Lung (tissue), 12 donors: ENCODE results near the gene ATP12A. TPM values are rescaled to one million over a fixed set of nuclear protein-coding genes. Genes with fewer than 3 reads are reported as not detected.

Experiments used
- ATAC-seq: fragments of 200-7000 bp; cut with Tn5 transposase; one replicate; pipeline ENCODE4 v1.9.1; 2020; ENCODE audit warnings: moderate number of reproducible peaks; ENCODE audit not compliant: insufficient read depth, low FRiP score
- DNase-seq, 3 donors: peaks; one replicate each; pipeline ENCODE4 v3.0.0-alpha.2; 2013 to 2017
- H3K27ac ChIP-seq, 2 donors: one replicate each; pipeline ENCODE4 v1.5.1; 2013; ENCODE audit warnings: mild to moderate bottlenecking in 2 of 2, moderate library complexity in 2 of 2, control low read depth in 1 of 2, inconsistent platforms in 1 of 2, low read depth in 1 of 2, low read length in 1 of 2
- H3K27me3 ChIP-seq, 3 donors: one replicate each; pipeline ENCODE4 v1.5.1; 2013; ENCODE audit warnings: low read length in 2 of 3; ENCODE audit not compliant: control insufficient read depth in 3 of 3, insufficient read depth in 3 of 3
- H3K36me3 ChIP-seq, 4 donors: one replicate each; pipeline ENCODE4 v1.5.1; 2013; ENCODE audit warnings: low read length in 4 of 4, mild to moderate bottlenecking in 1 of 4, moderate library complexity in 1 of 4; ENCODE audit not compliant: control insufficient read depth in 4 of 4, insufficient read depth in 4 of 4
- H3K4me1 ChIP-seq, 5 donors: one replicate each; pipeline ENCODE4 v1.5.1; 2013; ENCODE audit warnings: low read length in 5 of 5, mild to moderate bottlenecking in 2 of 5, moderate library complexity in 1 of 5; ENCODE audit not compliant: control insufficient read depth in 5 of 5, insufficient read depth in 5 of 5
- H3K4me3 ChIP-seq: one replicate; pipeline ENCODE4 v1.5.1; 2013; ENCODE audit warnings: mild to moderate bottlenecking, control low read depth, moderate library complexity
- H3K9ac ChIP-seq, 2 donors: one replicate each; pipeline ENCODE4 v1.5.1; 2013; ENCODE audit warnings: low read length in 2 of 2, control low read depth in 1 of 2; ENCODE audit not compliant: insufficient read depth in 1 of 2
- H3K9me3 ChIP-seq, 4 donors: one replicate each; pipeline ENCODE4 v1.5.1; 2013; ENCODE audit warnings: low read length in 3 of 4, mild to moderate bottlenecking in 1 of 4, moderate library complexity in 1 of 4; ENCODE audit not compliant: control insufficient read depth in 4 of 4, insufficient read depth in 3 of 4
- WGBS, 2 donors: extraction: QIAGEN DNeasy Blood & Tissue Kit; methylation state at CpG; one replicate each; pipeline ENCODE4 v1.1.7; 2013; 5-methylcytosine and 5-hydroxymethylcytosine counted together
- polyA plus RNA-seq, 2 donors: library from polyadenylated mRNA; stranded (reverse); fragments of 200-250 nt; gene quantifications; one replicate each; pipeline ENCODE4 v1.2.1, GENCODE V29; 2013
- total RNA-seq, 2 donors: library from RNA; depleted of rRNA in 1 of 2; stranded (reverse); fragments of >200 nt in 1 of 2; gene quantifications; one replicate each; pipeline ENCODE4 v1.2.1, GENCODE V29; 2014 to 2021
- TF ChIP-seq, protein P1 (sequence below): IDR thresholded peaks from 2 replicates; pipeline ENCODE4 v1.5.1; 2012; ENCODE audit warnings: mild to moderate bottlenecking; ENCODE audit errors: control extremely low read depth, extremely low read depth
- donor health status: control.
- donor health status: control.
- donor health status: Bipolar disorder and iron deficiency.
- donor health status: healthy.
- donor health status: DM: yes; HTN: yes; CAD: no.

The ATP12A gene
- total and polyA plus RNA-seq, 4 donors: 0.40 to 11.7 (median 2.2) TPM

DNA sequence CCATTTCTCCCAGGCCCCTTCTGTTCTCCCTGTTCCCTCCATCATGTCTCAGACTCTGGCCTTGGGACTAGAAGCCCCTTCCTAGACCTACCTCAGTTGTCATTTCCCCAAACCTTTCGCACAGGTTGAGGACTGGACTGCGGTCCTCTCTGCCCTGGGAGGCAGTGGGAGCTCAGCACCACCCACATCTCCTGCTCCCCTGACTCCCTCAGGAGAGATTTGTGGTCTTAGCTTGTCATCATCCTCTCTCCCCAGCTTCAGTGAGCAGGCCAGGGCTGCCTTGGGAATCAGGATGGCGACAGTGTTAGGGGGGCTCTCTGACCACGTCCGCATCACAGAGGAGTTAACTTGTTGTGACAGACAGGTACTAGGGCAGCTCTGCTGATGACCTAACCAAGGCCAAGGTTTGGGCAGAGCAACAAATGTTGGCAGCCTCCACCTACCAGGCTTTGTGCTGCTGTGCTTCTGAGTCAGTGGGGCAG, 58.2 kb downstream of the ATP12A start:
- Histone ChIP-seq H3K27ac (no peak overlapping the region), H3K36me3 (no peaks in the 10 kb centered on the region), H3K9me3 (peaks cover 0 to 4% (median 0%) of the 10 kb centered on the region in 4 donors), H3K4me3 (no peak overlapping the region), H3K27me3 (no peaks in the 10 kb centered on the region), H3K4me1 (peaks cover 0 to 8% (median 0%) of the 10 kb centered on the region in 5 donors), H3K9ac (no peak overlapping the region)
- WGBS, 2 donors: 90 to 98% methylated on average over 5 of the region's 5 CpGs
- TF ChIP-seq, protein P1, sequence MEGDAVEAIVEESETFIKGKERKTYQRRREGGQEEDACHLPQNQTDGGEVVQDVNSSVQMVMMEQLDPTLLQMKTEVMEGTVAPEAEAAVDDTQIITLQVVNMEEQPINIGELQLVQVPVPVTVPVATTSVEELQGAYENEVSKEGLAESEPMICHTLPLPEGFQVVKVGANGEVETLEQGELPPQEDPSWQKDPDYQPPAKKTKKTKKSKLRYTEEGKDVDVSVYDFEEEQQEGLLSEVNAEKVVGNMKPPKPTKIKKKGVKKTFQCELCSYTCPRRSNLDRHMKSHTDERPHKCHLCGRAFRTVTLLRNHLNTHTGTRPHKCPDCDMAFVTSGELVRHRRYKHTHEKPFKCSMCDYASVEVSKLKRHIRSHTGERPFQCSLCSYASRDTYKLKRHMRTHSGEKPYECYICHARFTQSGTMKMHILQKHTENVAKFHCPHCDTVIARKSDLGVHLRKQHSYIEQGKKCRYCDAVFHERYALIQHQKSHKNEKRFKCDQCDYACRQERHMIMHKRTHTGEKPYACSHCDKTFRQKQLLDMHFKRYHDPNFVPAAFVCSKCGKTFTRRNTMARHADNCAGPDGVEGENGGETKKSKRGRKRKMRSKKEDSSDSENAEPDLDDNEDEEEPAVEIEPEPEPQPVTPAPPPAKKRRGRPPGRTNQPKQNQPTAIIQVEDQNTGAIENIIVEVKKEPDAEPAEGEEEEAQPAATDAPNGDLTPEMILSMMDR: no peak
- ATAC-seq (no peak), DNase-seq (no peak)

DNA sequence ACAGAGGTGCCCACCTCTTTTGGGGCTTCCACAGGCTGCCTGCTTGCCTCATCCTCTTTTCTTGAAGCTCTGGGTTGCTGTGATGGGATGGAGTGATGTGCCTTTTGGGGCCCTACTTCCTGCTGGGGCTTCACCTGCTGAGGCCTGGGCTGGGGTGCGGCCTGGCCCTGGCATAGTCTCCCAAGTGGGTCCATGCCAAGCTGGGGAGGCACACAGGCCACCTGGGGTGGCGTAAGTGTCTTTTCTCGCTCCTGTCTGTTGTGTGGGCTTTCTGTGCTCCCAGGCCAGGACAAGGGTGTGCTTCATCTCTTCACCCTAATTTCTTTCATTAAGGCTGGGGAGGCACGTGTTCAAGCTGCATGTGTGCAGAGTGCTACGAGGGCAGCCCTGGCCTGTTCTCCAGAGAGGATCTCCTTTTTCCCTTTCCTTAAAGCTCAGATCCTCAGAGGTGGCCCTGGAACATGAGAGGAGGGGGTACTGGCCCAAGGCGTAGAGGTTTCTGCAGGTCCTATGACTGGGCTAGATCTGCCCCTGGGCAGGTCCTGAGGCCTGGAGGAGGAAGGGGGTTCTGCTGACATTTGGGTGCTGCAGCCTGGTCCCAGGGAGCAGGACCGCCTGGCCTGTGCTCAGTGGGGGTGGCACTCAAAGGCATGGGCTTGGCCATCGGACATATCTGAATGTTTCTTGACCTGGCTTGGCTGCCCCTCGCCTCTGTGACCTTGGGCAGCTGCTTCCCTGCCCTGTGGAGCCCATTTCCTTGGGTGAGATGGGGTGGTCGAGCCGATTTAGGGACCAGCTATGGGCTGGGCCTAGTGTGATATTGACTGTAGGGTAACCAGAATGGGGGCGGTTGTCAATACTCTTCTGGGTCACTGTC, 60.0 kb downstream of the ATP12A start:
- H3K9ac ChIP-seq: no peak overlapping the region
- peaks cover 0 to 4% (median 0%) of the 10 kb centered on the region in 4 donors for H3K9me3 ChIP-seq
- TF ChIP-seq, protein P1: no peak
- no peak overlapping the region for H3K27ac ChIP-seq
- no peak overlapping the region for H3K4me3 ChIP-seq
- WGBS, 2 donors: 90 to 91% methylated on average over 12 of the region's 12 CpGs
- DNase-seq: no peak
- peaks cover 0 to 12% (median 3%) of the 10 kb centered on the region in 3 donors for H3K27me3 ChIP-seq
- H3K36me3 ChIP-seq: no peaks in the 10 kb centered on the region
- no peak for ATAC-seq
- peaks cover 0 to 8% (median 0%) of the 10 kb centered on the region in 5 donors for H3K4me1 ChIP-seq

DNA sequence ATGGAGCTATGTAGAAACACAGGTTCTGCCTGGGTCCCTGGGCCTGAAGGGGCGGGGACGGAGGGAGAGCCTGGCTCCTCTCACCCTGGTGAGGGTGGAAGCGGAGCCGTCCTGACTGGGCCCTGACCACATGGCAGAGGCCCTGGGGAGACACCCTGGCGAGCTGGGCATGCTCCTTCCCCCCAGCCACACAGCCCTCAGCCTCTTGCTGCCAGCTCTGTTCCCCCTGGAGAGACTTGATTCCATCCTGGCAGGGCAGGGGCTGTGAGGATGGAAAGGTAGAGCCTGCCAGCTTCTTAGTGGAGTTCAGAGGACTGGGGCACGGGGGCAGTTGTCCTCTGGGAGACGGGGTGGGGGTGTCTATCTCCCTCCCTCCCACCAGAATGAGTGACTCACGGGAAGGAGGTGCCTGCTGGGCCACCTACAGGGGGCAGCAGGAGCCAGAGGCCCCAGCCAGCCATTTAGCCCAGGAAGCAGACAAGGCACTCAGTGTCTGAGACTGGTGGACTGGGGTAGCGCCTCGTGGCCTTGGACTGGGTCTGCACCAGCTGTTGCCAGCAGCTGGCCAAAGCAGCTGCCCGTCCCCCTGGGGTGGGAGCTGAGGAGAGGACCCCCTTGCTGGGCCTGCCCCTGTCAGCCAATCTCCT, 60.9 kb downstream of the ATP12A start:
- H3K4me3 ChIP-seq: no peak overlapping the region
- no peak for DNase-seq
- TF ChIP-seq, protein P1: no peak
- H3K36me3 ChIP-seq: no peaks in the 10 kb centered on the region
- peaks cover 0 to 8% (median 0%) of the 10 kb centered on the region in 5 donors for H3K4me1 ChIP-seq
- H3K9me3 ChIP-seq: peaks cover 0 to 4% (median 0%) of the 10 kb centered on the region in 4 donors
- H3K27me3 ChIP-seq: peaks cover under 1 to 17% (median 8%) of the 10 kb centered on the region in 3 donors
- WGBS, 2 donors: 85% methylated on average over 11 of the region's 11 CpGs
- ATAC-seq: no peak
- no peak overlapping the region for H3K9ac ChIP-seq
- no peak overlapping the region for H3K27ac ChIP-seq
